VCaP (cell line): ENCODE data around the gene SPINK5.

ENCODE experiments used
- H3K27ac ChIP-seq: fragments of 450-650 bp; 2 replicates; pipeline ENCODE4 v1.5.1; 2017
- CTCF ChIP-seq: fragments of 450-650 bp; conservative IDR thresholded peaks from 2 replicates; pipeline ENCODE4 v1.5.1; 2017; ENCODE audit warnings: mild to moderate bottlenecking, moderate library complexity

SPINK5 gene

GRCh38 chr5:148063861-148064260 is at the start of gene SPINK5:
Gene SPINK5, plus strand, starts transcription at chr5:148063980. Its CDS starts 65 bp downstream, at chr5:148064045.
- peak within 1 kb of the TSS; percentile 30; the same call in 1 of the 2 replicates for H3K27ac ChIP-seq
- TF ChIP-seq CTCF, result no peak

GRCh38 chr5:148014276-148014675 is 49.5 kb upstream of the SPINK5 start:
- H3K27ac ChIP-seq, result no peak overlapping the region

GRCh38 chr5:148020257-148020988 is 43.4 kb upstream of the SPINK5 start:
- H3K27ac ChIP-seq, result peak overlapping the region; percentile 33; the same call in 1 of the 2 replicates
- no peak for TF ChIP-seq CTCF

More at GRCh38 chr5:148014276-148014675, 49.5 kb upstream of the SPINK5 start:
- TF ChIP-seq CTCF, result no peak

- TF ChIP-seq CTCF, result no peak
- H3K27ac ChIP-seq, result no peak overlapping the region
Observed at GRCh38 chr5:148027505-148027904, 36.3 kb upstream of the SPINK5 start.

GRCh38 chr5:148029131-148029530 is 34.6 kb upstream of the SPINK5 start:
- no peak overlapping the region for H3K27ac ChIP-seq
- no peak for TF ChIP-seq CTCF

- H3K27ac ChIP-seq, result no peak overlapping the region
- TF ChIP-seq CTCF, result no peak
Observed at GRCh38 chr5:148033134-148033533, 30.6 kb upstream of the SPINK5 start.

- TF ChIP-seq CTCF, result no peak
- H3K27ac ChIP-seq, result no peak overlapping the region
Observed at GRCh38 chr5:148035676-148036075, 28.1 kb upstream of the SPINK5 start.
